Trophoblast cell (in vitro differentiated cells and primary cell): ENCODE results near the gene ENPP1.
A peak's percentile ranks its signal among the peaks of the same experiment; 100 is the strongest.

Experiments used
- DNase-seq, 2 donors: peaks; one replicate each; pipeline ENCODE4 v3.0.0-alpha.2; 2016
- H2AFZ ChIP-seq: 2 replicates; pipeline ENCODE4 v1.6.1; 2013; ENCODE audit warnings: low read length, moderate library complexity, mild to moderate bottlenecking; ENCODE audit not compliant: insufficient read depth, poor library complexity
- H2AK5ac ChIP-seq: 2 replicates; pipeline ENCODE4 v1.6.1; 2013; ENCODE audit warnings: mild to moderate bottlenecking, low read length
- H2BK120ac ChIP-seq: 2 replicates; pipeline ENCODE4 v1.6.1; 2013; ENCODE audit warnings: low read length, mild to moderate bottlenecking, moderate library complexity; ENCODE audit not compliant: insufficient read depth, poor library complexity
- H2BK12ac ChIP-seq: 2 replicates; pipeline ENCODE4 v1.6.1; 2013; ENCODE audit warnings: mild to moderate bottlenecking, low read length, moderate library complexity
- H2BK5ac ChIP-seq: 2 replicates; pipeline ENCODE4 v1.6.1; 2013; ENCODE audit warnings: low read length, low read depth, moderate library complexity, mild to moderate bottlenecking; ENCODE audit not compliant: poor library complexity
- H3K14ac ChIP-seq: 2 replicates; pipeline ENCODE4 v1.6.1; 2013; ENCODE audit warnings: mild to moderate bottlenecking, low read length
- H3K18ac ChIP-seq: 2 replicates; pipeline ENCODE4 v1.6.1; 2013; ENCODE audit warnings: mild to moderate bottlenecking, low read length
- H3K23ac ChIP-seq: 2 replicates; pipeline ENCODE4 v1.6.1; 2013; ENCODE audit warnings: low read length
- H3K27ac ChIP-seq: 2 replicates; pipeline ENCODE4 v1.5.1; 2013; ENCODE audit warnings: low read depth, mild to moderate bottlenecking, inconsistent platforms, low read length, moderate library complexity
- H3K27me3 ChIP-seq: 2 replicates; pipeline ENCODE4 v1.6.1; 2013; ENCODE audit warnings: inconsistent platforms, mild to moderate bottlenecking, low read length, moderate library complexity; ENCODE audit not compliant: insufficient read depth
- H3K36me3 ChIP-seq, 2 experiments: 1 replicate in 1 of 2; 2 replicates in 1 of 2; pipeline ENCODE4 v1.6.1; 2013; ENCODE audit warnings: low read length in 2 of 2, mild to moderate bottlenecking in 2 of 2, moderate library complexity in 1 of 2; ENCODE audit not compliant: insufficient read depth in 2 of 2, control insufficient read depth in 1 of 2
- H3K4ac ChIP-seq: 2 replicates; pipeline ENCODE4 v1.6.1; 2013; ENCODE audit warnings: low read depth, mild to moderate bottlenecking, low read length, moderate library complexity
- H3K4me1 ChIP-seq, 2 experiments: 1 replicate in 1 of 2; 2 replicates in 1 of 2; pipeline ENCODE4 v1.6.1; 2013; ENCODE audit warnings: low read length in 2 of 2, mild to moderate bottlenecking in 2 of 2, moderate library complexity in 1 of 2; ENCODE audit not compliant: insufficient read depth in 2 of 2, control insufficient read depth in 1 of 2
- H3K4me2 ChIP-seq: 2 replicates; pipeline ENCODE4 v1.6.1; 2013; ENCODE audit warnings: inconsistent platforms, mild to moderate bottlenecking, low read length, moderate library complexity
- H3K4me3 ChIP-seq: 2 replicates; pipeline ENCODE4 v1.5.1; 2013; ENCODE audit warnings: mild to moderate bottlenecking, low read depth, low read length, inconsistent platforms
- H3K79me1 ChIP-seq: one replicate; pipeline ENCODE4 v1.6.1; 2013; ENCODE audit warnings: low read length
- H3K79me2 ChIP-seq: 2 replicates; pipeline ENCODE4 v1.6.1; 2013; ENCODE audit warnings: low read length, mild to moderate bottlenecking; ENCODE audit not compliant: control insufficient read depth, insufficient read depth, poor library complexity
- H3K9ac ChIP-seq: 2 replicates; pipeline ENCODE4 v1.6.1; 2013; ENCODE audit warnings: mild to moderate bottlenecking, low read length
- H3K9me3 ChIP-seq: 2 replicates; pipeline ENCODE4 v1.6.1; 2013; ENCODE audit warnings: low read depth, mild to moderate bottlenecking, control low read depth, inconsistent platforms, low read length; ENCODE audit not compliant: insufficient read depth
- H4K12ac ChIP-seq: 2 replicates; pipeline ENCODE4 v1.6.1; 2013; ENCODE audit warnings: low read depth, mild to moderate bottlenecking, low read length, moderate library complexity
- H4K8ac ChIP-seq: 2 replicates; pipeline ENCODE4 v1.6.1; 2013; ENCODE audit warnings: low read depth, mild to moderate bottlenecking, low read length, moderate library complexity
- H4K91ac ChIP-seq: one replicate; pipeline ENCODE4 v1.6.1; 2013; ENCODE audit warnings: low read depth, mild to moderate bottlenecking, low read length, moderate library complexity
- WGBS: extraction: QIAGEN DNeasy Blood & Tissue Kit; methylation state at CpG from one replicate; pipeline ENCODE4 v1.1.7; 2013; ENCODE audit warnings: missing lambda C conversion rate; ENCODE audit not compliant: insufficient read length, insufficient coverage; ENCODE audit errors: extremely low coverage; 5-methylcytosine and 5-hydroxymethylcytosine counted together

ENPP1 gene

DNA sequence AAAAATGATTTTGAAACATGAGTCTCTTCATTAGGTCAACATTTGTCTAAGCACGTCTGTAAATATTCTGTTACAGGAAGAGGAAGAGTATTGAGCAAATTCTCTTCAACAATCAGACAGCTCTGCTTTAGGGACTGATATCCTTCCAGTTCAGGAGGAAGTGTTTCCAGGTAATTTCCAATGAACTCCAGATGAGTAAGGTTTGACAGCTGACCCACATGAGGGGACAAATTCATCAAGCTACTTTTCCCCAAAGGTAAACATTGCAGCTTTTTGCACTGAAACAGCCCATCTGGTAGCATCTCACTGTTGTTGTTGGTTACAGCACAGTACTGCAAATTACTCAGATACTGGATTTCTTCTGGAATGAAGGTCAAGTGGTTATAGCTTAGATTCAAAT, 18.1 kb downstream of the ENPP1 start:
- Histone ChIP-seq H3K18ac (no peak overlapping the region), H3K4me2 (no peak overlapping the region), H3K9ac (no peak overlapping the region), H4K91ac (no peak overlapping the region), H3K4me1 (peaks cover 13 to 18% of the 10 kb centered on the region in 2 experiments), H3K23ac (no peak overlapping the region), H3K4ac (no peak overlapping the region), H2BK120ac (no peak overlapping the region), H2AK5ac (no peak overlapping the region), H3K79me2 (no peaks in the 10 kb centered on the region), H3K36me3 (peaks cover 0 to 2% of the 10 kb centered on the region in 2 experiments), H3K27me3 (no peaks in the 10 kb centered on the region), H3K9me3 (no peaks in the 10 kb centered on the region), H2AFZ (no peak overlapping the region), H3K27ac (no peak overlapping the region), H3K14ac (no peak overlapping the region), H3K4me3 (no peak overlapping the region), H4K8ac (no peak overlapping the region), H2BK12ac (no peak overlapping the region), H3K79me1 (peaks cover 7% of the 10 kb centered on the region), H4K12ac (no peak overlapping the region), H2BK5ac (no peak overlapping the region)
- WGBS, result no CpG with 5 or more reads among the region's 1 CpG
- DNase-seq, result no peak

DNA sequence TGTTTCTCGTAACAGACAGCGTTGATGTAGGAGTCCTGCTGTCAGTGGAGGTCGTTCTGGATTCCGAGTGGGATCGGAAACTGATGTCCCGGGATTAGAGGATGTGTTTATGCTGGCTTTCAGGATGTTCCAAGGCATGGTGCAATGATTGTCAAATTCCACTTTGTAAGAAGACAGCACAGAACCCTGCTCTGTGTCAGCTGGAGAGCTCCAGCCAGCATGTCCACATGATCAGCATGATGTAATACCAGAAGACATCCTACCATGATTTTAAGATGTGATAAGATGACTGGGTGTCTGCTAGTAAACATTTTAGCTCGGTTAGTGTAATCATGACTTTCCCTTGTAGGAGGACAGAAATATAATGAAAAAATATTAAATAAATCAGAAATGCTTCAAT, 20.3 kb downstream of the ENPP1 start:
- Histone ChIP-seq H3K36me3 (peaks cover 0 to 2% of the 10 kb centered on the region in 2 experiments), H2AK5ac (no peak overlapping the region), H3K27me3 (no peaks in the 10 kb centered on the region), H3K4me3 (no peak overlapping the region), H3K9ac (no peak overlapping the region), H3K4me2 (no peak overlapping the region), H3K23ac (no peak overlapping the region), H3K4ac (no peak overlapping the region), H2AFZ (no peak overlapping the region), H4K8ac (no peak overlapping the region), H2BK5ac (no peak overlapping the region), H3K9me3 (no peaks in the 10 kb centered on the region), H4K12ac (no peak overlapping the region), H3K4me1 (peaks cover 13 to 18% of the 10 kb centered on the region in 2 experiments), H3K79me1 (peaks cover 7% of the 10 kb centered on the region), H3K14ac (no peak overlapping the region), H4K91ac (no peak overlapping the region), H3K18ac (no peak overlapping the region), H3K27ac (peak overlapping the region; percentile 64), H3K79me2 (no peaks in the 10 kb centered on the region), H2BK12ac (no peak overlapping the region), H2BK120ac (no peak overlapping the region)
- WGBS, result no CpG with 5 or more reads among the region's 7 CpGs
- peak; percentile 73 to 86 for DNase-seq

DNA sequence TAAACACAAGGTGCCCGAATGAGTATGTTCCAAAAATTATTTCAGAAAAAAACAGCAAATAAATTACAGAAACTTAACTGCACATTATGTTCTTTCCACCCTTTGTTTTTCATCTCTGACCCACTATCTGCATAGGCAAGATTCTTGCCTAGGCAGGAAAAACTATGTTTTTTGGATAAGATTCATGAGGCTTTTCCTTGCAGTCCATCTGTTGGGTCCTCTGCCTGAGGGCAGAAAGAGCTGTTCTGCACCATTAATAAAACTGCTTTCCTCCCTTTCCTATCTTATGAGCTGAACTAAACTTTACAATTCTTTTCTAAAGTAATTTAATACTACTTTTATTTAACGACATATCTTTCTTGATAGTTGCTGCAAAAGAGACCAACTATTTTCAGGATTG, 21.1 kb downstream of the ENPP1 start:
- Histone ChIP-seq H2BK5ac (no peak overlapping the region), H3K14ac (no peak overlapping the region), H2AFZ (no peak overlapping the region), H3K4me3 (no peak overlapping the region), H2BK120ac (no peak overlapping the region), H3K4ac (no peak overlapping the region), H3K9ac (no peak overlapping the region), H2AK5ac (no peak overlapping the region), H3K27me3 (no peaks in the 10 kb centered on the region), H3K4me1 (peaks cover 11 to 16% of the 10 kb centered on the region in 2 experiments), H3K27ac (no peak overlapping the region), H3K79me2 (no peaks in the 10 kb centered on the region), H4K91ac (no peak overlapping the region), H3K4me2 (no peak overlapping the region), H3K36me3 (peaks cover 0 to 2% of the 10 kb centered on the region in 2 experiments), H4K8ac (no peak overlapping the region), H3K18ac (no peak overlapping the region), H2BK12ac (no peak overlapping the region), H3K79me1 (peaks cover 7% of the 10 kb centered on the region), H4K12ac (no peak overlapping the region), H3K9me3 (no peaks in the 10 kb centered on the region), H3K23ac (no peak overlapping the region)
- no CpG with 5 or more reads among the region's 2 CpGs for WGBS
- DNase-seq, result no peak

- Histone ChIP-seq H2AK5ac (no peak overlapping the region), H3K23ac (no peak overlapping the region), H3K27me3 (no peaks in the 10 kb centered on the region), H3K4me2 (no peak overlapping the region), H3K36me3 (peaks cover 0 to 2% of the 10 kb centered on the region in 2 experiments), H3K4me3 (no peak overlapping the region), H3K79me2 (no peaks in the 10 kb centered on the region), H3K79me1 (peaks cover 5% of the 10 kb centered on the region), H2BK12ac (no peak overlapping the region), H3K14ac (no peak overlapping the region), H4K91ac (no peak overlapping the region), H3K9me3 (no peaks in the 10 kb centered on the region), H4K8ac (no peak overlapping the region), H3K9ac (no peak overlapping the region), H2BK120ac (no peak overlapping the region), H2BK5ac (no peak overlapping the region), H3K4ac (no peak overlapping the region), H3K18ac (no peak overlapping the region), H3K27ac (no peak overlapping the region), H3K4me1 (peaks cover 8 to 13% of the 10 kb centered on the region in 2 experiments), H2AFZ (no peak overlapping the region), H4K12ac (no peak overlapping the region)
- DNase-seq, result peak in 1 of 2 donors; percentile 67
- no CpG with 5 or more reads among the region's 4 CpGs for WGBS
Observed at GRCh38 chr6:131831392-131831791, 23.6 kb downstream of the ENPP1 start.
